ENCODE measurements around the gene NMU. TPM values are rescaled to one million over a fixed set of nuclear protein-coding genes. Genes with fewer than 3 reads are reported as not detected.
"Not testable (repeated sequence)": the region's sequence is repeated elsewhere in the genome, so short reads cannot be mapped to it uniquely, and the experiment has no call there.

The NMU gene
- total and polyA plus RNA-seq, 2 experiments from 2014 or later = 1.3 to 3.4 TPM

GRCh38 chr4:55600640-55601039, 35.5 kb downstream of the NMU start:
- Histone ChIP-seq H3K27ac (no peak overlapping the region), H3K9me3 (ENCODE audit: low read depth) (no peaks in the 10 kb centered on the region), H3K4me1 (ENCODE audit: low read depth) (no peaks in the 10 kb centered on the region), H3K36me3 (no peaks in the 10 kb centered on the region), H3K4me3 (no peak overlapping the region), H3K27me3 (no peaks in the 10 kb centered on the region)
- no peak for TF ChIP-seq CTCF (IDR thresholded peaks at IDR 0.05; ENCODE audit: low read depth, low read length)
- DNase-seq (ENCODE audit: low read depth in 1 of 2, low spot score in 1 of 2) = no peak

GRCh38 chr4:55598641-55599040, 37.5 kb downstream of the NMU start:
- Histone ChIP-seq H3K4me1 (ENCODE audit: low read depth) (no peaks in the 10 kb centered on the region), H3K9me3 (ENCODE audit: low read depth) (no peaks in the 10 kb centered on the region), H3K4me3 (no peak overlapping the region), H3K36me3 (no peaks in the 10 kb centered on the region), H3K27ac (no peak overlapping the region), H3K27me3 (no peaks in the 10 kb centered on the region)
- no peak for DNase-seq (ENCODE audit: low read depth in 1 of 2, low spot score in 1 of 2)
- no peak for TF ChIP-seq CTCF (IDR thresholded peaks at IDR 0.05; ENCODE audit: low read depth, low read length)

GRCh38 chr4:55592014-55592413, 44.1 kb downstream of the NMU start, which contains the start of gene PDCL2:
TSS of gene PDCL2 (minus strand) at chr4:55592245. CDS start at chr4:55592109, 136 bp downstream.
- Histone ChIP-seq H3K27ac (no peak within 1 kb of the TSS), H3K4me1 (ENCODE audit: low read depth) (no peaks in the 10 kb centered on the region), H3K27me3 (no peaks in the 10 kb centered on the region), H3K36me3 (no peaks in the 10 kb centered on the region), H3K4me3 (no peak within 1 kb of the TSS), H3K9me3 (ENCODE audit: low read depth) (no peaks in the 10 kb centered on the region)
- no peak for TF ChIP-seq CTCF (IDR thresholded peaks at IDR 0.05; ENCODE audit: low read depth, low read length)
- DNase-seq (ENCODE audit: low read depth in 1 of 2, low spot score in 1 of 2) = no peak

- Histone ChIP-seq H3K36me3 (no peaks in the 10 kb centered on the region), H3K27ac (no peak overlapping the region), H3K27me3 (no peaks in the 10 kb centered on the region), H3K4me3 (no peak overlapping the region), H3K9me3 (ENCODE audit: low read depth) (no peaks in the 10 kb centered on the region), H3K4me1 (ENCODE audit: low read depth) (no peaks in the 10 kb centered on the region)
- no peak for TF ChIP-seq CTCF (IDR thresholded peaks at IDR 0.05; ENCODE audit: low read depth, low read length)
- no peak for DNase-seq (ENCODE audit: low read depth in 1 of 2, low spot score in 1 of 2)
Measured at GRCh38 chr4:55588160-55588559, 47.9 kb downstream of the NMU start.

- not testable (repeated sequence) for H3K27me3 ChIP-seq, H3K27ac ChIP-seq
Measured at GRCh38 chr4:55582773-55583172, 53.3 kb downstream of the NMU start.

GRCh38 chr4:55578341-55579010, 57.6 kb downstream of the NMU start:
- TF ChIP-seq CTCF (IDR thresholded peaks at IDR 0.05; ENCODE audit: low read depth, low read length) = no peak
- no peak for DNase-seq (ENCODE audit: low read depth in 1 of 2, low spot score in 1 of 2)
- no peaks in the 10 kb centered on the region for H3K9me3 ChIP-seq (ENCODE audit: low read depth)
- H3K27ac ChIP-seq = no peak overlapping the region
- H3K4me1 ChIP-seq (ENCODE audit: low read depth) = no peaks in the 10 kb centered on the region
- H3K27me3 ChIP-seq = no peaks in the 10 kb centered on the region
- H3K36me3 ChIP-seq = no peaks in the 10 kb centered on the region
- no peak overlapping the region for H3K4me3 ChIP-seq

More at GRCh38 chr4:55582773-55583172, 53.3 kb downstream of the NMU start:
- not testable (repeated sequence) for H3K4me3 ChIP-seq; DNase-seq (ENCODE audit: low read depth in 1 of 2, low spot score in 1 of 2); H3K4me1 ChIP-seq (ENCODE audit: low read depth); H3K9me3 ChIP-seq (ENCODE audit: low read depth); H3K36me3 ChIP-seq
